CD4-positive, alpha-beta T cell (primary cell): ENCODE measurements around the gene LEPR. TPM values are rescaled to one million over a fixed set of nuclear protein-coding genes. Genes with fewer than 3 reads are reported as not detected.

Experiments used
- ATAC-seq: fragments of 200-7000 bp; cut with Tn5 transposase; one replicate; pipeline ENCODE4 v1.10.0; 2022; ENCODE audit warnings: mild to moderate bottlenecking; ENCODE audit not compliant: poor library complexity
- CTCF ChIA-PET: fragments of 350-600 bp; sonication (Branson Sonifier 250); formaldehyde crosslinking; loops from one replicate; lab custom pipeline; 2021; ENCODE audit warnings: antibody characterized with exemption, inconsistent platforms; lab: Charles Lee
- POLR2A ChIA-PET: fragments of 350-600 bp; sonication (Branson Sonifier 250); formaldehyde crosslinking; loops from one replicate; lab custom pipeline; 2021; ENCODE audit warnings: antibody characterized with exemption, inconsistent platforms; lab: Charles Lee
- DNase-seq, 14 experiments: peaks; one replicate each; pipeline ENCODE4 v3.0.0-alpha.2; 2013 to 2020; ENCODE audit warnings: mixed read lengths in 2 of 14
- H3K27ac ChIP-seq, 2 donors: one replicate each; pipeline versions ENCODE4 v1.5.1 to v1.7.0; 2013; ENCODE audit warnings: low read length in 2 of 2, low read depth in 1 of 2, mild to moderate bottlenecking in 1 of 2
- H3K27me3 ChIP-seq, 2 experiments: 1 replicate in 1 of 2; 2 replicates in 1 of 2; pipeline versions ENCODE4 v1.6.1 to v1.7.0; 2013; ENCODE audit warnings: low read length in 2 of 2, control low read depth in 1 of 2, mild to moderate bottlenecking in 1 of 2, moderate library complexity in 1 of 2; ENCODE audit not compliant: insufficient read depth in 2 of 2, control insufficient read depth in 1 of 2
- H3K36me3 ChIP-seq: one replicate; pipeline ENCODE4 v1.6.1; 2013; ENCODE audit warnings: low read length, control low read depth; ENCODE audit not compliant: insufficient read depth
- H3K4me1 ChIP-seq: one replicate; pipeline ENCODE4 v1.6.1; 2013; ENCODE audit warnings: low read length, control low read depth; ENCODE audit not compliant: insufficient read depth
- H3K4me3 ChIP-seq: one replicate; pipeline ENCODE4 v1.5.1; 2013; ENCODE audit warnings: mild to moderate bottlenecking, low read length, moderate library complexity
- H3K9me3 ChIP-seq, 2 experiments: 1 replicate in 1 of 2; 2 replicates in 1 of 2; pipeline versions ENCODE4 v1.6.1 to v1.7.0; 2013; ENCODE audit warnings: low read length in 2 of 2, mild to moderate bottlenecking in 2 of 2, control low read depth in 1 of 2, moderate library complexity in 1 of 2; ENCODE audit not compliant: control insufficient read depth in 1 of 2, insufficient read depth in 1 of 2
- H3K27ac Mint-ChIP-seq: one replicate; pipeline ENCODE4 v1.8.0; 2020; ENCODE audit warnings: mixed read lengths
- H3K27me3 Mint-ChIP-seq: one replicate; pipeline ENCODE4 v1.8.0; 2021; ENCODE audit warnings: mixed read lengths
- H3K36me3 Mint-ChIP-seq: one replicate; pipeline ENCODE4 v1.8.0; 2021; ENCODE audit warnings: low read depth, mixed read lengths
- H3K4me1 Mint-ChIP-seq: one replicate; pipeline ENCODE4 v1.8.0; 2021; ENCODE audit warnings: low read depth, mixed read lengths
- H3K4me3 Mint-ChIP-seq: one replicate; pipeline ENCODE4 v1.8.0; 2020; ENCODE audit warnings: mild to moderate bottlenecking, mixed read lengths
- H3K9me3 Mint-ChIP-seq: one replicate; pipeline ENCODE4 v1.8.0; 2020; ENCODE audit warnings: mixed read lengths
- CTCF ChIP-seq: fragments of 200-600 bp; IDR thresholded peaks from one replicate; pipeline ENCODE4 v1.8.0; 2022; ENCODE audit warnings: antibody characterized with exemption, mild to moderate bottlenecking
- intact Hi-C, 2 experiments: fragments of 100-400 bp; cut with DNase I in 1 of 2; cut with micrococcal nuclease in 1 of 2; formaldehyde crosslinking; loops; one replicate each; pipeline versions ENCODE4 v1.15.1 to v1.9.0; 2023 to 2025; cut with DNase I, micrococcal nuclease
- total RNA-seq, 174 experiments: library from RNA in 2 of 174; stranded (reverse) in 2 of 174; gene quantifications; one replicate each; pipeline ENCODE4 v1.2.3 and lab custom pipeline; 2021 to 2026

Gene LEPR
- total RNA-seq, 2 experiments from 2014 or later, result 0.58 to 0.59 TPM

DNA sequence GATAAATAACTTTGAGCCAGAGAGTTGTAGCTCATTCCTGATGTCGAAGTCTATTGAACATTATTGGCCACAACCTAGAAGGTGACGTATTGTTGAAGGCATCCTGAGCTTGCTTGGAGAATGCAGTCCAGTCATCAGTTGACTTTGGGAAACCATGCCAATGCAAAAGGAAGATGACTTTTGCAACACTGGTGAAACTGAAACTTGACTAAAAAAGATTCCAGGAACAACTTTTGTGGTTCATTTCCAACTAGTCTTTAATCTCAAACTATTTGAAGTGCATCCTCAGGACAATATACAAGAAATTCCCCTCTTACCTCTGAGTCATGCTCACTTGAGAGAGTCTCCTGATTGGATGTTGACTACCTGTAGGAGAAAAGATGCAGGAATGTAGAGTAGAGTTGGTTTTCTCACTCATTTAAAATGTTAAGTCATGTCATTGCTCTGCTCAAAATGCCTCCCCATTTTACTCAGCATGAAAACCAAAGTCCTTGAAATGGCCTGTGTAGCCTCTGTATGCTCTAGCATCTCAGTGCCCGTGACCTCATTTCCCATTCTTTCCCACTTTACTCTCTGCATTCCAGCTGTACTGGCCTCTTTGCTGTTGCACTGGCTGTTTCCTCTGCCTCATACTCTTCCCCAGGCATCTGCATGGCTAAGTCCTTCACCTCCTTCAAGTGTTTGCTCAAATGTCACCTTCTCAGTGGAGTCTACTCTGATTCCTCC is 24.4 kb upstream of the LEPR start:
- no peak overlapping the region for H3K4me3 Mint-ChIP-seq
- no peaks in the 10 kb centered on the region for H3K4me1 Mint-ChIP-seq
- no peak overlapping the region for H3K27ac Mint-ChIP-seq
- Histone ChIP-seq H3K27me3 (no peaks in the 10 kb centered on the region), H3K9me3 (no peaks in the 10 kb centered on the region), H3K27ac (no peak overlapping the region), H3K4me1 (no peaks in the 10 kb centered on the region), H3K36me3 (no peaks in the 10 kb centered on the region), H3K4me3 (no peak overlapping the region)
- CTCF ChIA-PET, result no interaction called here
- POLR2A ChIA-PET, result no interaction called here
- ATAC-seq (no peak), DNase-seq (no peak)
- TF ChIP-seq CTCF, result no peak
- H3K27me3 Mint-ChIP-seq, result no peaks in the 10 kb centered on the region
- H3K9me3 Mint-ChIP-seq, result no peaks in the 10 kb centered on the region
- intact Hi-C loops, result no loop called here
- no peaks in the 10 kb centered on the region for H3K36me3 Mint-ChIP-seq

- Mint-ChIP-seq H3K36me3 (no peaks in the 10 kb centered on the region), H3K4me3 (no peak overlapping the region), H3K27me3 (no peaks in the 10 kb centered on the region), H3K4me1 (no peaks in the 10 kb centered on the region), H3K9me3 (no peaks in the 10 kb centered on the region), H3K27ac (no peak overlapping the region)
- Histone ChIP-seq H3K9me3 (no peaks in the 10 kb centered on the region), H3K27ac (no peak overlapping the region), H3K27me3 (no peaks in the 10 kb centered on the region), H3K4me1 (no peaks in the 10 kb centered on the region), H3K36me3 (no peaks in the 10 kb centered on the region), H3K4me3 (no peak overlapping the region)
- ChIA-PET POLR2A (no interaction called here), CTCF (no interaction called here)
- no peak for ATAC-seq
- intact Hi-C loops, result no loop called here
- no peak for TF ChIP-seq CTCF
- no peak for DNase-seq
Observed at GRCh38 chr1:65398083-65398482, 22.4 kb upstream of the LEPR start.

DNA sequence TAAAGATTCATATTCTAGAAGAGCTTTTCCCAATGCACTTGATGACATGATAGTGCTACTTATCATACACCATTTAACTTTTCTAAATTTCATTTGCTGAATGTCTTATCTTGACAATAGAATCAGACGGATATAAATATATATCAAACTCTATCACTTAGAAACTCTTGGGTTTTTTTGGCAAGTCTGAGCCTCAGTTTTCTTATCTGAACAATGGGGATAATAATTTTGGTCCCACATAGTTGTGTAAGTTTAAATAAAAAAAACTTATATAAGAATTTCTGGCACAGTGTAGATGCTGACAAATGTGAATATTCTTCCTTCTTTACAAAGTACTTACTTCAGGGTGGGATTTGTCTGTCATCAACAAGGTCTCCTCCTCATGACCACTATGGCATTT is 21.5 kb upstream of the LEPR start:
- POLR2A ChIA-PET, result no interaction called here
- no peak overlapping the region for H3K4me3 Mint-ChIP-seq
- H3K9me3 ChIP-seq, result no peaks in the 10 kb centered on the region
- no peak overlapping the region for H3K27ac ChIP-seq
- no peak for DNase-seq
- ATAC-seq, result no peak
- no peak overlapping the region for H3K27ac Mint-ChIP-seq
- H3K9me3 Mint-ChIP-seq, result no peaks in the 10 kb centered on the region
- intact Hi-C loops, result no loop called here
- H3K36me3 Mint-ChIP-seq, result no peaks in the 10 kb centered on the region
- H3K27me3 Mint-ChIP-seq, result no peaks in the 10 kb centered on the region
- H3K4me3 ChIP-seq, result no peak overlapping the region
- no peaks in the 10 kb centered on the region for H3K36me3 ChIP-seq
- TF ChIP-seq CTCF, result no peak
- CTCF ChIA-PET, result no interaction called here
- no peaks in the 10 kb centered on the region for H3K4me1 Mint-ChIP-seq
- no peaks in the 10 kb centered on the region for H3K27me3 ChIP-seq
- no peaks in the 10 kb centered on the region for H3K4me1 ChIP-seq
